Activated T-cell treated with anti-CD3 and anti-CD28 coated beads, Interleukin-2, amount 50 U/mL, for 24 hours (primary cell): ENCODE data around the gene CSDE1.
A peak's percentile ranks its signal among the peaks of the same experiment; 100 is the strongest.
"Not testable (repeated sequence)": the region's sequence is repeated elsewhere in the genome, so short reads cannot be mapped to it uniquely, and the experiment has no call there.

Source experiments
- DNase-seq: peaks from one replicate; pipeline ENCODE4 v3.0.0-alpha.2; 2020
- H3K27ac Mint-ChIP-seq: 2 replicates; pipeline ENCODE4 v1.8.0; 2020; ENCODE audit warnings: mild to moderate bottlenecking, mixed read lengths
- H3K27me3 Mint-ChIP-seq: 2 replicates; pipeline ENCODE4 v1.8.0; 2020; ENCODE audit warnings: mixed read lengths
- H3K36me3 Mint-ChIP-seq: 2 replicates; pipeline ENCODE4 v1.8.0; 2020; ENCODE audit warnings: low read depth, mixed read lengths
- H3K4me1 Mint-ChIP-seq: 2 replicates; pipeline ENCODE4 v1.8.0; 2020; ENCODE audit warnings: low read depth, mixed read lengths
- H3K4me3 Mint-ChIP-seq: 2 replicates; pipeline ENCODE4 v1.8.0; 2020; ENCODE audit warnings: mild to moderate bottlenecking, moderate library complexity, mixed read lengths
- H3K9me3 Mint-ChIP-seq: 2 replicates; pipeline ENCODE4 v1.8.0; 2020; ENCODE audit warnings: mixed read lengths

Gene CSDE1

DNA sequence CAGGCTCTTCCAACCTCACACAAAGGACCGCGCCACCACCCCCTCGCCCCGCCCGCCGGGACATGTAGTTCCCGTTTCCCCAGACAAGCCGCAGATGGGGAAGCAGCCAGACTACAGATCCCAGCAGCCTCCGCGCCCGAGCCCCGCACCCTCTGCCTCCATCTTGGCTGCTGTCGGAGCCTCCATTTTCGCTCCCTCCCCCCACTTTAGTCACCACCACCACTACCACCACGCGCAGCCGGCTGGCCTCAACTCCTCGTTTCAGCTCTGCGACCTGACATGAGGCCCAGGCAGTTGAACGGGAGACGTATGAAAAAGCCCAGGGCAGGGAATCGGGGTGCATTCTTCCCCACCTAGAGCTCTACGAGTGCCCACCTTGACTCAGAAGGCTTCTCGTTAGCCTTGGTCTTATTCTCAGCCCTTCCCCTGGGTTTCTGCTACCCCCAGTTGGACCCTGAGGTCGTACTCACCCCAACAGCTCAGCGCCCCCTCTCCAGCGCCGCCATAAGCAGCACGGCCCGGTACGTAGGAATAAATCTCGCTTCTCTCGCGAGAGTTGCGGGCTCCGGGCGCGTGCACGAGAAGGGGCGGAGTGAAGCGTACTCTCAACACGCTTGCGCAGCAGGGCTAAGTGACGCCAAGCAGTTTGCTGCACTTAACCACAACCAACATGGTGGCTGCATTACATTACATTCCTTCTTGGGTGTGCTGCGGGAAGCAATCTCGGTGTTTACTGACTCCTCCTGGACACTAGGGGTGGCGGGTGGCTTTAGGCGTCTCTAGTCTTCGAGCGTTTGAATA, at the start of gene CSDE1:
TSS of gene CSDE1 (minus strand) at position 530 of the 801 bp plus-strand sequence. CDS start 18,094 bp downstream, outside the sequence.
- peak within 1 kb of the TSS; percentile 100 for H3K27ac Mint-ChIP-seq
- peak within 1 kb of the TSS; percentile 99 for H3K4me3 Mint-ChIP-seq
- peaks cover 53% of the 10 kb centered on the region for H3K4me1 Mint-ChIP-seq
- peak; percentile 97 for DNase-seq
- no peaks in the 10 kb centered on the region for H3K27me3 Mint-ChIP-seq
- peaks cover 49% of the 10 kb centered on the region for H3K36me3 Mint-ChIP-seq
- H3K9me3 Mint-ChIP-seq: no peaks in the 10 kb centered on the region

DNA sequence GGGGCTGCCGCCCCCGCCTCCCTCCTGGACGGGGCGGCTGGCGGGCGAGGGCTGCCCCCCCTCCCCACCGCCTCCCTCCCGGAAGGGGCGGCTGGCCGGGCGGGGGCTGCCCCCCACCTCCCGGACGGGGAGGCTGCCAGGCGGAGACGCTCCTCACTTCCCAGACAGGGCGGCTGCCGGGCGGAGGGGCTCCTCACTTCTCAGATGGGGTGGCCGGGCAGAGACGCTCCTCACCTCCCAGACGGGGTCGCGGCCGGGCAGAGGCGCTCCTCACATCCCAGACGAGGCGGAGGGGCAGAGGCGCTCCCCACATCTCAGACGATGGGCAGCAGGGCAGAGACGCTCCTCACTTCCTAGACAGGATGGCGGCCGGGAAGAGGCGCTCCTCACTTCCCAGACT, 46.7 kb upstream of the CSDE1 start:
- H3K4me3 Mint-ChIP-seq, H3K4me1 Mint-ChIP-seq, H3K9me3 Mint-ChIP-seq, H3K27ac Mint-ChIP-seq, H3K36me3 Mint-ChIP-seq, DNase-seq: not testable (repeated sequence)
- H3K27me3 Mint-ChIP-seq: peaks cover 22% of the 10 kb centered on the region

DNA sequence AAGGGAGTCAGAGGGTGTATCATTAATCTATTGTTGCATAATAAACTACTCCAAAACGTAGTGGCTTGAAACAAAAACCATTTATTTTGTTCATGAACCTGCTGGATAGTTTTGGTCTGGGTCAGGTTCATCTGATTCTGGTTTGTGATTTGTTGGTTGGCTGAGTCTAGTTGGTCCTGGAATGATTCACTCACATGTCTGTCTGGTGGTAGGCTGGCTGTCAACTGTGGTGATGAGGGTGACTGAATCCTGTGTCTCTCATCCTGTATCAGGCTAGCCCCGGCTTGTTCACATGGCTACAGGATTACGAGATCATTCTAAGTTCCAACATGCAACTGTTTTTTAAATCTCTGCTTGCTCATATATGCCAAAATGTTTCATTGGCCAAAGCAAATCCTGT, 45.2 kb upstream of the CSDE1 start:
- Mint-ChIP-seq H3K4me3 (no peak overlapping the region), H3K36me3 (no peaks in the 10 kb centered on the region), H3K27me3 (peaks cover 24% of the 10 kb centered on the region), H3K4me1 (no peaks in the 10 kb centered on the region), H3K9me3 (no peaks in the 10 kb centered on the region), H3K27ac (no peak overlapping the region)
- DNase-seq: no peak

DNA sequence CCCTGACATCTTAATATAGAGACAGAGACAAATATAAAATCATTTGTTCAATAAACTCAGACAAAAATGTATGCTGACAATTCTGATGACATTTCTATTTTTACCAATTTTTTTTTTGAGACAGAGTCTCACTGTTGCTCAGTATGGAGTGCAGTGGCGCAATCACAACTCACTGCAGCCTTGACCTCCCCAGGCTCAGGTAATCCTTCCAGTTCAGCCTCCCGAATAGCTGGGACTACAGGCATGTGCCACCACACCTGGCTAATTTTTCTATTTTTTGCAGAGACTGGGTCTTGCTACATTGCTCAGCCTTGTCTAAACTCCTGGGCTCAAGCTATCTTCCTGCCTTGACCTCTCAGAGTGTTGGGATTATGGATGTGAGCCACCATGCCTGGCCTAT, 36.3 kb upstream of the CSDE1 start:
- no peaks in the 10 kb centered on the region for H3K36me3 Mint-ChIP-seq
- H3K27ac Mint-ChIP-seq: no peak overlapping the region
- H3K27me3 Mint-ChIP-seq: peaks cover 27% of the 10 kb centered on the region
- no peak overlapping the region for H3K4me3 Mint-ChIP-seq
- H3K9me3 Mint-ChIP-seq: no peaks in the 10 kb centered on the region
- no peak for DNase-seq
- no peaks in the 10 kb centered on the region for H3K4me1 Mint-ChIP-seq

DNA sequence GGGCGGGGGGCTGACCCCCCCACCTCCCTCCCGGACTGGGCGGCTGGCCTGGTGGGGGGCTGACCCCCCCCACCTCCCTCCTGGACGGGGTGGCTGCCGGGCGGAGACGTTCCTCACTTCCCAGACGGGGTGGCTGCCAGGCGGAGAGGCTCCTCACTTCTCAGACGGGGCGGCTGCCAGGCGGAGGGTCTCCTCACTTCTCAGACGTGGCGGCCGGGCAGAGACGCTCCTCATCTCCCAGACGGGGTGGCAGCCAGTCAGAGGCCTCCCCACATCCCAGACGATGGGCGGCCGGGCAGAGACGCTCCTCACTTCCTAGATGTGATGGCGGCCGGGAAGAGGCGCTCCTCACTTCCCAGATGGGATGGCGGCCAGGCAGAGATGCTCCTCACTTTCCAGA, 32.8 kb upstream of the CSDE1 start:
- not testable (repeated sequence) for H3K27ac Mint-ChIP-seq, H3K36me3 Mint-ChIP-seq, H3K4me3 Mint-ChIP-seq, DNase-seq, H3K4me1 Mint-ChIP-seq
- Mint-ChIP-seq H3K9me3 (peaks cover 20% of the 10 kb centered on the region), H3K27me3 (peaks cover 22% of the 10 kb centered on the region)

DNA sequence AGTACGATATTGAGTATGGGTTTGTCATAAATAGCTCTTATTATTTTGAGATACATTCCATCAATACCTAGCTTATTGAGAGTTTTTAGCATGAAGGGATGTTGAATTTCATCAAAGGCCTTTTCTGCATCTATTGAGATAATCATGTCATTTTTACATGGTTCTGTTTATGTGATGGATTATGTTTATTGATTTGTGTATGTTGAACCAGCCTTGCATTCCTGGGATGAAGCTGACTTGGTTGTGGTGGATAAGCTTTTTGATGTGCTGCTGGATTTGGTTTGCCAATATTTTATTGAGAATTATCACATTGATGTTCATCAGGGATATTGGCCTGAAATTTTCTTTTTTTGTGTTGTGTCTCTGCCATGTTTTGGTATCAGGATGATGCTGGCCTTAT, 28.7 kb upstream of the CSDE1 start:
- not testable (repeated sequence) for H3K4me1 Mint-ChIP-seq, H3K36me3 Mint-ChIP-seq, DNase-seq, H3K27ac Mint-ChIP-seq, H3K4me3 Mint-ChIP-seq
- H3K27me3 Mint-ChIP-seq: peaks cover 17% of the 10 kb centered on the region
- peaks cover 20% of the 10 kb centered on the region for H3K9me3 Mint-ChIP-seq

DNA sequence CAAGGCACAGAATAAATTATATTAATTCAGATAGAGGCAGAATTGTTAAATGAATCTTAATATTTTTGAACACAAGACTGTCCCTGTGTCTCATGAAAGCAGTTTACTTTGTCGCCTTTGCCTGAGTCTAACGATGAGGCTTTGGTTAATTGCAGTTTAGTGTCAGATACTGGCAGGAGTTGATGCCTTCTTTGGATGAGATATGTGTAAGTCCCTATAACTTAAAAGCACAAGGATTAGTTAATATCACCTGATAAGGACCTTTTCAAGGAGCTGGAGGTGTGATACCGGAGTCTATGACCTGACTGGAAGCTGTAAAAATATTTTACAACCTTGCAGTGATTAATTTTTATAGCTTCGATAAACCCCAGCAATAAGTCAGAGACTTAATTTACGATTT, 24.7 kb upstream of the CSDE1 start:
- Mint-ChIP-seq H3K36me3 (peaks cover 29% of the 10 kb centered on the region), H3K27ac (no peak overlapping the region), H3K4me3 (no peak overlapping the region), H3K27me3 (peaks cover 6% of the 10 kb centered on the region), H3K9me3 (peaks cover 17% of the 10 kb centered on the region), H3K4me1 (peaks cover 24% of the 10 kb centered on the region)
- no peak for DNase-seq

DNA sequence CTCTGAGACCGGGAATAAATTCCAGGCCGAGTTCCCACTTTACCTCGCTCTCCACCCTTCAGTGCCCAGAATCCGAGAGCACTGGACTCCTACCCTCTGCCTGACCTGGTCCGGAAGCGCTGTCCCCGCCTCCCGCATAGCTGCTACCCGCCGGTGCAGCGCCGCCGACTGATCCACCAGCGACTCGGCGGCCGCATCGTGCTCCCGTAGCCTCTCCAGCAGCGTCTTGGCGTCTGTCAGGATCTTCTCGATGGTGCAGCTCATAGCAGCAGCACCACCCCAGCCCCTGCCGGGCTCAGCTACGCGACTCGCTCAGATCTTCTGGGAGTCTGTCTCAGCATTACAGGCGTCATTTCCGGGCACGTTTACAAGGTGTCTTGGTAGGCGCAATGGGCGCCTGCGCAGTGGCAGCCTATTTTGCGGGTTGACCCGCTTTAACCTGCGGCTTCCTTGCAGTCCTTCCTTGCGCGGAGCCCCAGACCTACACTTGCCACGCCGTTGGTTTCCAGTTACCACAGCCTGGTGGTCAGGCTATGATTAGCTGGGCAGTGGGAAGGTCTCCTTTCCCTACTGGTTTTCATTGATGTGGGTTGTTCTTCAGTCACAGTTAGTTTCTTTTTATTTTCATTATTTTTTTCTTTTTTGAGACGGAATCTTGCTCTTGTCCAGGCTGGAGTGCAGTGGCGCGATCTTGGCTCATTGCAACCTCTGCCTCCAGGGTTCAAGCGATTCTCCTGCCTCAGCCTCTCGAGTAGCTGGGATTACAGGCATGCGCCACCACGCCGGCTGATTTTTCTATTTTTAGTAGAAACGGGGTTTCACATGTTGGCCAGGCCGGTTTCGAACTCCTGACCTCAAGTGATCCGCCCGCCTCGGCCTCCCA, 22.8 kb upstream of the CSDE1 start, which contains the start of gene SIKE1:
TSS of gene SIKE1 (minus strand) at position 342 of the 883 bp plus-strand sequence. CDS start at position 264, 78 bp downstream.
- H3K36me3 Mint-ChIP-seq: peaks cover 46% of the 10 kb centered on the region

DNA sequence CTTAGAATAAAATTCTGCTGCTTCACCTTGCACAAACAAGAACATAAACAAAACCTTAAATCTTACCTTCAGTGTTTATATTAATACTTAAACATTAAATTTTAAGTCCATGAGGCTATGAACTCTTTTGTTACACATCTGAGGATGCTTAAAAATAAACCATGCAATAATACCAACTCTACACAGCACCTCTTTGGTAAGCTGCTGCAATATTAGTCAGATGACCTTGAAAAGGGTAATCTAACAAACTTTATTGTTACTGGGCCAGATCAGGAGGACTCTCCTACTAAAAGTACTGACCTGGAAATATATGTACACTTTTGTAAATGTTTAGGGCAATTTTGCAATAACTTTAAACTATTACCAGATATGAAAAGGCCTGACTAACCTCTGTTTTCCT, 21.9 kb upstream of the CSDE1 start:
- DNase-seq: no peak
- H3K4me1 Mint-ChIP-seq: peaks cover 27% of the 10 kb centered on the region
- H3K4me3 Mint-ChIP-seq: peak overlapping the region; percentile 100
- H3K9me3 Mint-ChIP-seq: no peaks in the 10 kb centered on the region
- no peaks in the 10 kb centered on the region for H3K27me3 Mint-ChIP-seq
- H3K27ac Mint-ChIP-seq: peak overlapping the region; percentile 99
- peaks cover 55% of the 10 kb centered on the region for H3K36me3 Mint-ChIP-seq

More for the DNA sequence above, 22.8 kb upstream of the CSDE1 start, which contains the start of gene SIKE1:
- no peaks in the 10 kb centered on the region for H3K9me3 Mint-ChIP-seq
- DNase-seq: peak; percentile 92
- peak within 1 kb of the TSS; percentile 99 for H3K27ac Mint-ChIP-seq
- H3K4me3 Mint-ChIP-seq: peak within 1 kb of the TSS; percentile 100
- peaks cover 27% of the 10 kb centered on the region for H3K4me1 Mint-ChIP-seq
- peaks cover 3% of the 10 kb centered on the region for H3K27me3 Mint-ChIP-seq

DNA sequence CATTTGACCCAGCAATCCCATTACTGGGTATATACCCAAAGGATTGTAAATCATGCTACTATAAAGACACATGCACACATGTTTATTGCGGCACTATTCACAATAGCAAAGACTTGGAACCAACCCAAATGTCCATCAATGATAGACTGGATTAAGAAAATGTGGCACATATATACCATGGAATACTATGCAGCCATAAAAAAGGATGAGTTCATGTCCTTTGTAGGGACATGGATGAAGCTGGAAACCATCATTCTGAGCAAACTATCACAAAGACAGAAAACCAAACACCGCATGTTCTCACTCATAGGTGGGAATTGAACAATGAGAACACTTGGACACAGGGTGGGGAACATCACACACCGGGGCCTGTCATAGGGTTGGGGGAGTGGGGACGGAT, 18.9 kb upstream of the CSDE1 start:
- H3K4me3 Mint-ChIP-seq, H3K27ac Mint-ChIP-seq: not testable (repeated sequence)
- peaks cover 80% of the 10 kb centered on the region for H3K36me3 Mint-ChIP-seq

DNA sequence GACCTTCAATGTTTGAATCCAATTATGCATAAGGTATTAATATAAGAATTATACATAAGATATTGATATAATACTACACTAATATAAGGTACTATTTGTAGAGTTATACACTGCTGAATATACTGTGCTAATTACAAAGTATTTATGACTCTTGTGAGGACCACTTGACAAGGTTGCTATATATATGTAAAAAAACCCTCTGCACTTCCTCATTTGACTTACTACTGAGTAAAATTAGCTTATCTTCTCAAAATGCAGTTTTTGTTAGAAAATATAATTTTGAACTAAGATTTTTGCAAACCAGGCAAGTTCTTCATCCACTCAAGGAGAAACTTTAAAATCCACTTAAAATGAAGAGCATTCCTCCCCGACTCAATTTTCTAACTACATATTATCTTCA, 14.2 kb upstream of the CSDE1 start:
- Mint-ChIP-seq H3K9me3 (no peaks in the 10 kb centered on the region), H3K36me3 (peaks cover 81% of the 10 kb centered on the region), H3K27me3 (no peaks in the 10 kb centered on the region), H3K4me3 (no peak overlapping the region), H3K27ac (no peak overlapping the region), H3K4me1 (no peaks in the 10 kb centered on the region)
- no peak for DNase-seq

More for the DNA sequence above, 18.9 kb upstream of the CSDE1 start:
- not testable (repeated sequence) for H3K9me3 Mint-ChIP-seq, DNase-seq, H3K27me3 Mint-ChIP-seq
- peaks cover 27% of the 10 kb centered on the region for H3K4me1 Mint-ChIP-seq

DNA sequence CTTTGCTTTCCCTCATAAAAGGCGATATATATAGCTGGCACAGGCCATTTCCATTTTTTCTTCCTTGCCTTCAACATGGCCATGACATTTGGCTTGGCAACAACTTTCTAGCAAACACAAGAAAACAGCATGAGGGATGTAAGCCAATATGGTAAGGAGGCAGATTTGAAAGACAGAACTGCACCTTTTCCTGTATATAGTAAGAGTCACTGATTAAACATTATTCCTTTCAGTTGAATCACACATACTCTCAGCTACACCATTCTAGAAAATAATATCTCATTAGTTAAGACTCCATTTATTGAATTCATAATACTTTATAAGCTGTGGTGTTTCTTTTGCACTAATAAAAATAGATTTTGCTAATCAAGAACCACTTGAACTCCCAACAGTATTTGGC, 13.2 kb upstream of the CSDE1 start:
- Mint-ChIP-seq H3K27me3 (no peaks in the 10 kb centered on the region), H3K27ac (no peak overlapping the region), H3K9me3 (no peaks in the 10 kb centered on the region), H3K36me3 (peaks cover 71% of the 10 kb centered on the region), H3K4me3 (no peak overlapping the region), H3K4me1 (no peaks in the 10 kb centered on the region)
- no peak for DNase-seq

DNA sequence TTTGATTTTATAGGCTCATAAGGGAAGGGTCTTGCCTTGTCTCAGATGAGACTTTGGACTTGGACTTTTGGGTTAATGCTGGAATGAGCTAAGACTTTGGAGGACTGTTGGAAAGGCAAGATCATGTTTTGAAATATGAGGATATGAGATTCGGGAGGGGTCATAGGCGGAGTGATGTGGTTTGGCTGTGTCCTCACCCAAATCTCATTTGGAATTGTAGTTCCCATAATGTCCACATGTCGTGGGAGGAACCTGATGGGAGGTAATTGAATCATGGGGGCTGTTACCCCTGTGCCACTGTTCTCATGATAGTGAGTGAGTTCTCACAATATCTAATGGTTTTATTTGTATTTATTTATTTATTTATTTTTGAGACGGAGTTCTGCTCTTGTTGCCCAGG, 6.9 kb upstream of the CSDE1 start:
- DNase-seq: no peak
- H3K4me1 Mint-ChIP-seq: peaks cover 1% of the 10 kb centered on the region
- no peaks in the 10 kb centered on the region for H3K27me3 Mint-ChIP-seq

DNA sequence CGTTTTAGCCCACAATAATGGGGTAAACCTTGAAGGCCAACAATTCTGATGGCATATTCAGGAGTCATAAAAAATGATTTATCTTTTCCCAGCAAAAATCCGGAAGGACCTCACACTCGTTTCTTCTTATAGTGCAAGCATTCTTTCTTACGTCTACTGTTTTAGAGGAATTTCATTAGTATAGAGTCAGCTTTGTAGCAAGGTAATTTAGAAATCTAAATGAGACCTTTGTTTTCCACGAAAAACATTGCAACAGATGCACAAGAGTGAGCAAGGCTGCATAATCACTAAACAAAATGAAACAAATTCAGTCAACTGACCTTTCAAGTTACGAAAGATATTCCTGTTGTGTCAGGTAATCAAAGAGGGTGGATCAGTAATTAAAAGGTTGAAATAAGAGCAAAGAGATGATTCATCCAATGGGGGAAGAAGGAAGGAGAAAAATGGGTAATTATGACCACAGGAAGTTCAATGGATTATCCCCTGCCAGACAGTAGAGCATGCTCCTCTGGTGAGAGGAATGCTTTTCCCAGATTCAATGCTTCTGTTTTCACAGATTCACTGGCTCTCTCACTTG, 560 bp upstream of the CSDE1 start:
- Mint-ChIP-seq H3K27ac (peak overlapping the region; percentile 100), H3K27me3 (no peaks in the 10 kb centered on the region), H3K36me3 (peaks cover 44% of the 10 kb centered on the region), H3K4me1 (peaks cover 47% of the 10 kb centered on the region), H3K4me3 (peak overlapping the region; percentile 99), H3K9me3 (peaks cover 4% of the 10 kb centered on the region)
- DNase-seq: no peak

More for the DNA sequence above, 6.9 kb upstream of the CSDE1 start:
- peaks cover 16% of the 10 kb centered on the region for H3K36me3 Mint-ChIP-seq
- H3K9me3 Mint-ChIP-seq: peaks cover 6% of the 10 kb centered on the region
- H3K27ac Mint-ChIP-seq: no peak overlapping the region
- H3K4me3 Mint-ChIP-seq: no peak overlapping the region
